Fibroblast of lung (primary cell): ENCODE measurements around the gene PRR5L. TPM values are rescaled to one million over a fixed set of nuclear protein-coding genes. Genes with fewer than 3 reads are reported as not detected.
A peak's percentile ranks its signal among the peaks of the same experiment; 100 is the strongest.

ENCODE experiments used
- DNase-seq, 2 donors: peaks; one replicate each; pipeline versions ENCODE4 v3.0.0 to v3.0.0-alpha.2; 2010; ENCODE audit warnings: low read depth in 2 of 2
- H2AFZ ChIP-seq: 2 replicates; pipeline ENCODE4 v1.5.1; 2012; ENCODE audit warnings: low read length, control low read depth, inconsistent platforms
- H3K27ac ChIP-seq: 2 replicates; pipeline ENCODE4 v1.5.1; 2011; ENCODE audit warnings: low read length, control low read depth; ENCODE audit not compliant: insufficient read depth
- H3K27me3 ChIP-seq: 2 replicates; pipeline ENCODE4 v1.5.1; 2011; ENCODE audit warnings: mild to moderate bottlenecking, low read length; ENCODE audit not compliant: control insufficient read depth, insufficient read depth
- H3K36me3 ChIP-seq: 2 replicates; pipeline ENCODE4 v1.5.1; 2011; ENCODE audit warnings: low read length; ENCODE audit not compliant: control insufficient read depth, insufficient read depth
- H3K4me1 ChIP-seq: 2 replicates; pipeline ENCODE4 v1.5.1; 2011; ENCODE audit warnings: low read length; ENCODE audit not compliant: control insufficient read depth, insufficient read depth; ENCODE audit errors: extremely low read depth
- H3K4me2 ChIP-seq: 2 replicates; pipeline ENCODE4 v1.5.1; 2011; ENCODE audit warnings: low read length, control low read depth; ENCODE audit not compliant: insufficient read depth; ENCODE audit errors: extremely low read depth
- H3K4me3 ChIP-seq, 4 experiments: fragments of 200-600 bp in 1 of 4; sonication (generic) in 1 of 4; replicated peaks in 1 of 4; 2 replicates each; pipeline ENCODE4 v1.5.1; 2011 to 2016; ENCODE audit warnings: low read length in 4 of 4, low read depth in 3 of 4, mild to moderate bottlenecking in 3 of 4, control low read depth in 2 of 4, inconsistent platforms in 1 of 4, mixed read lengths in 1 of 4; ENCODE audit not compliant: insufficient read depth in 1 of 4; ENCODE audit errors: control extremely low read depth in 1 of 4
- H3K79me2 ChIP-seq: 2 replicates; pipeline ENCODE4 v1.5.1; 2012; ENCODE audit warnings: mild to moderate bottlenecking, low read length, inconsistent platforms; ENCODE audit not compliant: control insufficient read depth, insufficient read depth
- H3K9ac ChIP-seq: 2 replicates; pipeline ENCODE4 v1.5.1; 2011; ENCODE audit warnings: mild to moderate bottlenecking, low read length, control low read depth; ENCODE audit not compliant: insufficient read depth
- H3K9me3 ChIP-seq: 2 replicates; pipeline ENCODE4 v1.5.1; 2012; ENCODE audit warnings: low read depth, low read length; ENCODE audit not compliant: control insufficient read depth, insufficient read depth
- H4K20me1 ChIP-seq: 2 replicates; pipeline ENCODE4 v1.5.1; 2011; ENCODE audit warnings: low read length; ENCODE audit not compliant: control insufficient read depth, insufficient read depth; ENCODE audit errors: extremely low read depth
- CTCF ChIP-seq, 2 donors: IDR thresholded peaks in 1 of 2; conservative IDR thresholded peaks in 1 of 2; 1 replicate in 1 of 2; 2 replicates in 1 of 2; pipeline ENCODE4 v1.5.1; 2011 to 2012; ENCODE audit warnings: low read length in 2 of 2, control low read depth in 1 of 2, inconsistent platforms in 1 of 2, low read depth in 1 of 2, mild to moderate bottlenecking in 1 of 2
- EZH2 ChIP-seq: IDR thresholded peaks from 2 replicates; pipeline ENCODE4 v1.5.1; 2012; ENCODE audit warnings: low read length, control low read depth, mild to moderate bottlenecking; ENCODE audit errors: missing control alignments
- polyA plus RNA-seq, 2 donors: library from polyadenylated mRNA; depleted of rRNA in 1 of 2; stranded (reverse) in 1 of 2; unstranded in 1 of 2; fragments of >200 nt; gene quantifications; 2 replicates each; pipeline ENCODE4 v1.2.1, GENCODE V29; 2011 to 2012; ENCODE audit warnings: missing spikeins in 1 of 2
- total RNA-seq: library from RNA; depleted of rRNA; stranded (reverse); fragments of >200 nt; gene quantifications from 2 replicates; pipeline ENCODE4 v1.2.1, GENCODE V29; 2014

Gene PRR5L
- total and polyA plus RNA-seq, 2 donors (not counting 1 experiment from before 2014, with no cell fraction given) = 2.8 to 6.3 TPM

- H3K9me3 ChIP-seq = no peaks in the 10 kb centered on the region
- H3K4me3 ChIP-seq = no peak overlapping the region
- TF ChIP-seq CTCF (conservative IDR thresholded peaks at IDR 0.05 in 1 of 2, IDR thresholded peaks at IDR 0.05 in 1 of 2; ENCODE audit: low read depth in 1 of 2, low read length in 2 of 2) (no peak), EZH2 (no peak)
- peak; percentile 57 to 65 for DNase-seq
- H2AFZ ChIP-seq = no peak overlapping the region
- H3K27ac ChIP-seq = no peak overlapping the region
- no peaks in the 10 kb centered on the region for H3K27me3 ChIP-seq
- H4K20me1 ChIP-seq = no peaks in the 10 kb centered on the region
- H3K9ac ChIP-seq = no peak overlapping the region
- H3K4me1 ChIP-seq = no peaks in the 10 kb centered on the region
- H3K4me2 ChIP-seq = no peak overlapping the region
- H3K79me2 ChIP-seq = no peaks in the 10 kb centered on the region
- no peaks in the 10 kb centered on the region for H3K36me3 ChIP-seq
These were observed 37.8 kb downstream of the PRR5L start for GRCh38 chr11:36333897-36334296.

GRCh38 chr11:36339888-36340287, 43.8 kb downstream of the PRR5L start:
- no peak for DNase-seq
- Histone ChIP-seq H3K27me3 (peaks cover 17% of the 10 kb centered on the region), H4K20me1 (no peaks in the 10 kb centered on the region), H3K4me2 (no peak overlapping the region), H3K27ac (no peak overlapping the region), H3K4me3 (no peak overlapping the region), H3K9me3 (no peaks in the 10 kb centered on the region), H3K4me1 (no peaks in the 10 kb centered on the region), H3K9ac (no peak overlapping the region), H3K79me2 (no peaks in the 10 kb centered on the region), H3K36me3 (no peaks in the 10 kb centered on the region), H2AFZ (no peak overlapping the region)
- no peak for TF ChIP-seq CTCF (conservative IDR thresholded peaks at IDR 0.05 in 1 of 2, IDR thresholded peaks at IDR 0.05 in 1 of 2; ENCODE audit: low read depth in 1 of 2, low read length in 2 of 2)

GRCh38 chr11:36340897-36341296, 44.8 kb downstream of the PRR5L start:
- no peak for DNase-seq
- TF ChIP-seq EZH2 (no peak), CTCF (conservative IDR thresholded peaks at IDR 0.05 in 1 of 2, IDR thresholded peaks at IDR 0.05 in 1 of 2; ENCODE audit: low read depth in 1 of 2, low read length in 2 of 2) (no peak)
- H3K4me1 ChIP-seq = no peaks in the 10 kb centered on the region
- no peaks in the 10 kb centered on the region for H3K79me2 ChIP-seq
- H3K9ac ChIP-seq = no peak overlapping the region
- H2AFZ ChIP-seq = no peak overlapping the region
- H4K20me1 ChIP-seq = no peaks in the 10 kb centered on the region
- H3K4me2 ChIP-seq = no peak overlapping the region
- H3K27me3 ChIP-seq = peaks cover 17% of the 10 kb centered on the region
- no peak overlapping the region for H3K4me3 ChIP-seq
- H3K36me3 ChIP-seq = no peaks in the 10 kb centered on the region
- no peak overlapping the region for H3K27ac ChIP-seq
- H3K9me3 ChIP-seq = no peaks in the 10 kb centered on the region
